Skin of body (tissue), 2 donors: ENCODE measurements around the gene PITPNM3. TPM values are rescaled to one million over a fixed set of nuclear protein-coding genes. Genes with fewer than 3 reads are reported as not detected.

ENCODE experiments used
- DNase-seq: peaks from one replicate; lab custom pipeline; 2025; lab: John Stamatoyannopoulos, UW
- total RNA-seq: library from RNA; depleted of rRNA; stranded (reverse); fragments of >200 nt; gene quantifications from one replicate; pipeline ENCODE4 v1.2.3, GENCODE V29; 2014

Gene PITPNM3
- total RNA-seq, 1 donor from 2014 or later: 6.0 TPM

GRCh38 chr17:6463616-6464445 is 92.5 kb downstream of the PITPNM3 start:
- no peak for DNase-seq

- no peak for DNase-seq
Observed at GRCh38 chr17:6462692-6463091, 93.7 kb downstream of the PITPNM3 start.

GRCh38 chr17:6461792-6462524 is 94.4 kb downstream of the PITPNM3 start:
- no peak for DNase-seq

GRCh38 chr17:6461246-6461645 is 95.1 kb downstream of the PITPNM3 start:
- no peak for DNase-seq

GRCh38 chr17:6460531-6461161 is 95.7 kb downstream of the PITPNM3 start:
- DNase-seq: no peak

GRCh38 chr17:6458460-6458950 is 97.8 kb downstream of the PITPNM3 start:
- no peak for DNase-seq

GRCh38 chr17:6457688-6458459 is 98.5 kb downstream of the PITPNM3 start:
- DNase-seq: no peak

GRCh38 chr17:6456914-6457687 is 99.3 kb downstream of the PITPNM3 start:
- no peak for DNase-seq

GRCh38 chr17:6456321-6456720 is 100.0 kb downstream of the PITPNM3 start:
- DNase-seq: no peak

GRCh38 chr17:6455321-6455705 is 101.0 kb downstream of the PITPNM3 start:
- no peak for DNase-seq

- no peak for DNase-seq
Observed at GRCh38 chr17:6454495-6455320, 101.6 kb downstream of the PITPNM3 start.

- no peak for DNase-seq
Observed at GRCh38 chr17:6453279-6454024, 102.9 kb downstream of the PITPNM3 start.

GRCh38 chr17:6452471-6453266 is 103.7 kb downstream of the PITPNM3 start:
- DNase-seq: no peak

GRCh38 chr17:6450926-6451832 is 105.2 kb downstream of the PITPNM3 start:
- no peak for DNase-seq

- no peak for DNase-seq
Observed at GRCh38 chr17:6449307-6449706, 107.0 kb downstream of the PITPNM3 start.

- DNase-seq: no peak
Observed at GRCh38 chr17:6448473-6448872, 107.9 kb downstream of the PITPNM3 start.

GRCh38 chr17:6446516-6447100 is 109.7 kb downstream of the PITPNM3 start:
- no peak for DNase-seq
